ENCODE results near the gene SLC7A1. TPM values are rescaled to one million over a fixed set of nuclear protein-coding genes. Genes with fewer than 3 reads are reported as not detected.

SLC7A1 gene
- total RNA-seq, 1 donor from 2014 or later = 20.0 TPM

GRCh38 chr13:29566206-29566605 is 29.3 kb downstream of the SLC7A1 start:
- Mint-ChIP-seq H3K9me3 (no peaks in the 10 kb centered on the region), H3K36me3 (no peaks in the 10 kb centered on the region), H3K27me3 (ENCODE audit: low read depth) (no peaks in the 10 kb centered on the region), H3K4me1 (peaks cover 38% of the 10 kb centered on the region), H3K4me3 (no peak overlapping the region), H3K27ac (no peak overlapping the region)
- DNase-seq (ENCODE audit: low spot score in 2 of 2, unreplicated experiment in 2 of 2) = no peak
- TF ChIP-seq, protein P1, sequence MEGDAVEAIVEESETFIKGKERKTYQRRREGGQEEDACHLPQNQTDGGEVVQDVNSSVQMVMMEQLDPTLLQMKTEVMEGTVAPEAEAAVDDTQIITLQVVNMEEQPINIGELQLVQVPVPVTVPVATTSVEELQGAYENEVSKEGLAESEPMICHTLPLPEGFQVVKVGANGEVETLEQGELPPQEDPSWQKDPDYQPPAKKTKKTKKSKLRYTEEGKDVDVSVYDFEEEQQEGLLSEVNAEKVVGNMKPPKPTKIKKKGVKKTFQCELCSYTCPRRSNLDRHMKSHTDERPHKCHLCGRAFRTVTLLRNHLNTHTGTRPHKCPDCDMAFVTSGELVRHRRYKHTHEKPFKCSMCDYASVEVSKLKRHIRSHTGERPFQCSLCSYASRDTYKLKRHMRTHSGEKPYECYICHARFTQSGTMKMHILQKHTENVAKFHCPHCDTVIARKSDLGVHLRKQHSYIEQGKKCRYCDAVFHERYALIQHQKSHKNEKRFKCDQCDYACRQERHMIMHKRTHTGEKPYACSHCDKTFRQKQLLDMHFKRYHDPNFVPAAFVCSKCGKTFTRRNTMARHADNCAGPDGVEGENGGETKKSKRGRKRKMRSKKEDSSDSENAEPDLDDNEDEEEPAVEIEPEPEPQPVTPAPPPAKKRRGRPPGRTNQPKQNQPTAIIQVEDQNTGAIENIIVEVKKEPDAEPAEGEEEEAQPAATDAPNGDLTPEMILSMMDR (IDR thresholded peaks at IDR 0.05; ENCODE audit: unreplicated experiment) = no peak

DNA sequence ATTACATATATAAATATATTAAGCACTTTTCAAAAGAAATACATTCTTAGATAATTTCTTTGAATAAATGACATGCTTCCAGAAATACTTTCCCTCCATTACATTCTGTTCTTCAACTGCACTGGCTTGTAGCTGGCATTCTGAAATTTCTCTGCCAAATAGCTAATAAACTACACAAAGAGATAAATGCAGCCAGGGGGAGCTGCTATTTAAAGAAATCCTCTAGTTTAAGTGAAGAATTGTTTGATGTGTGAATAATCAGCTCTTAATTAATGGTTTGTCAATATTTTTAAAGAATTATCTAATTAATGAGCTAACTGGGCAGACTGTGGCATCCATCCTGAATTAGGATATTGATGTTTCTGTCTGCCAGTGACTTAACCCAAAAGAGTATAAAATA is 30.7 kb downstream of the SLC7A1 start:
- H3K36me3 Mint-ChIP-seq = no peaks in the 10 kb centered on the region
- no peak overlapping the region for H3K27ac Mint-ChIP-seq
- H3K9me3 Mint-ChIP-seq = no peaks in the 10 kb centered on the region
- no peak for DNase-seq (ENCODE audit: low spot score in 2 of 2, unreplicated experiment in 2 of 2)
- H3K27me3 Mint-ChIP-seq (ENCODE audit: low read depth) = no peaks in the 10 kb centered on the region
- H3K4me3 Mint-ChIP-seq = no peak overlapping the region
- TF ChIP-seq, protein P1 (IDR thresholded peaks at IDR 0.05; ENCODE audit: unreplicated experiment) = no peak
- peaks cover 33% of the 10 kb centered on the region for H3K4me1 Mint-ChIP-seq

- DNase-seq (ENCODE audit: low spot score in 2 of 2, unreplicated experiment in 2 of 2) = no peak
- Mint-ChIP-seq H3K27ac (no peak overlapping the region), H3K36me3 (no peaks in the 10 kb centered on the region), H3K9me3 (no peaks in the 10 kb centered on the region), H3K4me3 (no peak overlapping the region), H3K4me1 (peaks cover 28% of the 10 kb centered on the region), H3K27me3 (ENCODE audit: low read depth) (no peaks in the 10 kb centered on the region)
- TF ChIP-seq, protein P1 (IDR thresholded peaks at IDR 0.05; ENCODE audit: unreplicated experiment) = no peak
Measured at GRCh38 chr13:29564373-29564772, 31.1 kb downstream of the SLC7A1 start.

DNA sequence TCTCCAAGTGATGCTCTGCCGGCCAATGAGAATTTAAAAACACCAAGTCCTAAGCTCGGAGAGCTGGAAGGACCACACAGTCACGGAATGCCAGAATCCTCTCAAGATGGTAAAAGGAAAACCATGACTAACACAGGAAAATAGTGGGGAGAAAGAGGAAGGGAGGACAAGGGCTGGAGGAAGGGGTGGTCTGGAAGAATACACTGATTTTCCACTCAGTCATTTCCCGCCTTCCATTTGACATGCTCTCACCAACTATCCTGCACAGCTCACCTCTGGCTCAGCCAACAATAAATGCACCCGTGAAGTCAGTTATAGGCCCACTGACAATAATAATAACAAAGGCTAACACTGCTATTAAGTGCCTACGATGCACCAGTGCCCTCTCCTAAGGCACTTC is 31.5 kb downstream of the SLC7A1 start:
- DNase-seq (ENCODE audit: low spot score in 2 of 2, unreplicated experiment in 2 of 2) = no peak
- TF ChIP-seq, protein P1 (IDR thresholded peaks at IDR 0.05; ENCODE audit: unreplicated experiment) = no peak
- H3K27me3 Mint-ChIP-seq (ENCODE audit: low read depth) = no peaks in the 10 kb centered on the region
- H3K4me1 Mint-ChIP-seq = peaks cover 24% of the 10 kb centered on the region
- H3K9me3 Mint-ChIP-seq = no peaks in the 10 kb centered on the region
- H3K4me3 Mint-ChIP-seq = no peak overlapping the region
- no peak overlapping the region for H3K27ac Mint-ChIP-seq
- no peaks in the 10 kb centered on the region for H3K36me3 Mint-ChIP-seq

- Mint-ChIP-seq H3K4me3 (no peak overlapping the region), H3K27ac (no peak overlapping the region), H3K36me3 (no peaks in the 10 kb centered on the region), H3K4me1 (peaks cover 14% of the 10 kb centered on the region), H3K27me3 (ENCODE audit: low read depth) (no peaks in the 10 kb centered on the region), H3K9me3 (no peaks in the 10 kb centered on the region)
- TF ChIP-seq, protein P1 (IDR thresholded peaks at IDR 0.05; ENCODE audit: unreplicated experiment) = no peak
- no peak for DNase-seq (ENCODE audit: low spot score in 2 of 2, unreplicated experiment in 2 of 2)
Measured at GRCh38 chr13:29562786-29563438, 32.6 kb downstream of the SLC7A1 start.
